LNCAP (cell line): Measurements from ENCODE around the gene ADD2.

Experiments
- TF ChIP-seq, protein P1 (sequence below): fragments of 450-650 bp; IDR thresholded peaks from 2 replicates; pipeline ENCODE4 v1.5.1; 2017; ENCODE audit warnings: mild to moderate bottlenecking

The ADD2 gene

DNA sequence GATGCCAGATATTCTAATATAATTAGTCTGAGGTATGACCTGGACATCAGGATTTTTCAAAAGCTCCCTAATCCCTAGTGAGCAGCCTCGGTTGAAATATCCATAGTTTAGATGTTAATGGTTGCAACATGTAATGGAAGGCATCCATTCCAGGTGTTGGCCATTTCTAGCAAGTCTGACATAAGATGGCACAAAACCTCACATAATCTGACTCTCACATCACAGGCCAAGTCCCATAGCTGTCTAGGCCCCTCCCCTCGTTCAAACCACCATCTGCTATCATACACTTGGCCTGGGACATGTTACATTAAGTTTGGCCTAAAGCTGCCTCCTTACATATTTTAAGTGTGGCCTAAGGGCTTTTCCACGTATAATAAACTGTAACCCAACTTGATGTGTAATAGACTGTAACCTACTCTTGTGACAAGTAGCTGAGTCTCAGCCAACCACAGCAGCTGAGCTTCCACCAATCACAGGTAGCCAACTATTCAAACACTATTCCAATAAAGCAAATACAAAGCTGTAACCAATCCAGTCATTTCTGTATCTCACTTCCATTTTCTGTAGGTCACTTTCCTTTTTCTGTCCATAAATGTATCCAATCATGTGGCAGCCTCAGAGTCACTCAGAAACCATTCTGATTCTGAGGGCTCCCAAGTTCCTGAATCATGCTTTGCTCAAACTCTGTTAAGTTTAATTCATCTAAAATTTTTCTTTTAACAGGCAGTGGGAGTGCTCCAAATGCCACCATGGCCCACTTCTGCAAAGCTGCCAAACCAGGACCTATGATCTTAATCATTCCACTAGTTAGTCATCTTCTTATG is 59.4 kb downstream of the ADD2 start:
- TF ChIP-seq, protein P1, sequence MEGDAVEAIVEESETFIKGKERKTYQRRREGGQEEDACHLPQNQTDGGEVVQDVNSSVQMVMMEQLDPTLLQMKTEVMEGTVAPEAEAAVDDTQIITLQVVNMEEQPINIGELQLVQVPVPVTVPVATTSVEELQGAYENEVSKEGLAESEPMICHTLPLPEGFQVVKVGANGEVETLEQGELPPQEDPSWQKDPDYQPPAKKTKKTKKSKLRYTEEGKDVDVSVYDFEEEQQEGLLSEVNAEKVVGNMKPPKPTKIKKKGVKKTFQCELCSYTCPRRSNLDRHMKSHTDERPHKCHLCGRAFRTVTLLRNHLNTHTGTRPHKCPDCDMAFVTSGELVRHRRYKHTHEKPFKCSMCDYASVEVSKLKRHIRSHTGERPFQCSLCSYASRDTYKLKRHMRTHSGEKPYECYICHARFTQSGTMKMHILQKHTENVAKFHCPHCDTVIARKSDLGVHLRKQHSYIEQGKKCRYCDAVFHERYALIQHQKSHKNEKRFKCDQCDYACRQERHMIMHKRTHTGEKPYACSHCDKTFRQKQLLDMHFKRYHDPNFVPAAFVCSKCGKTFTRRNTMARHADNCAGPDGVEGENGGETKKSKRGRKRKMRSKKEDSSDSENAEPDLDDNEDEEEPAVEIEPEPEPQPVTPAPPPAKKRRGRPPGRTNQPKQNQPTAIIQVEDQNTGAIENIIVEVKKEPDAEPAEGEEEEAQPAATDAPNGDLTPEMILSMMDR: no peak

GRCh38 chr2:70707706-70708105 is 60.3 kb downstream of the ADD2 start:
- TF ChIP-seq, protein P1: no peak

DNA sequence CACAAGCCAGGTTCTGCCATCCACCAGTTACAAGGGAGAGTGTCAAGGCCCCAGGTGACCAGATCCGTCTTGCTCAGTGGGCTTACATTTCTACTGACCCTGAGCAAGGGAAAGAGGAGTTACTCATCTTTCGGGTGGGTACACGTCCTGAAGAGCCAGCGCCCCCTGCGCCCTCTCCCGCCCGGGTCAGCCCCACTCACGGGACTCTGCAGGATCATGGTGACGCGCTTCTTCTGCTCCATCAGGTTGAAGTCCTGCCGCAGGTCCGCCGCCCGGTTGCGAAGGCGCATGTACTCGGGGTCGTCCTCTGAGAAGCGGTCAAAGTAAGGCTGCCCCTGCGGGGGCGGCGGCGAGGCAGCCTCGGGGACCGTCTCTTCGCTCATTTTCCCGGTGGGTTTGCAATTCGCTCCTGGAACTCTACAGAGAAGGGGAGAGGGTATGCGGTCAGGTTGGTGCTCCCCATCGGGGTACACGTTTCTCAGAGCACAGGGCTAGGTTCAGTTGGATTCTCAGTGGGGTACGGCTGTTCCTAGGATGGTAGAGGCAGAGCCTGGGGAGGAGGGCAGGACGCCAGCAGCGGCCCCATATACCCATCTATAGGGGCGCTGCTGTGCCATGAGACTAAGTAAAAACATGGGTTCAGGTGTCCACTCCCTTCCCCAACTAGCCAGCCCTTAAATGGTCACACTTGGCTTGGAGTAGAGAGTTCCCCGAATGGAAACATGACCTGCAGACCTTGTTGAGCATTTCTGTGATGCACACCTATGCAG is 61.8 kb downstream of the ADD2 start:
- TF ChIP-seq, protein P1: no peak

DNA sequence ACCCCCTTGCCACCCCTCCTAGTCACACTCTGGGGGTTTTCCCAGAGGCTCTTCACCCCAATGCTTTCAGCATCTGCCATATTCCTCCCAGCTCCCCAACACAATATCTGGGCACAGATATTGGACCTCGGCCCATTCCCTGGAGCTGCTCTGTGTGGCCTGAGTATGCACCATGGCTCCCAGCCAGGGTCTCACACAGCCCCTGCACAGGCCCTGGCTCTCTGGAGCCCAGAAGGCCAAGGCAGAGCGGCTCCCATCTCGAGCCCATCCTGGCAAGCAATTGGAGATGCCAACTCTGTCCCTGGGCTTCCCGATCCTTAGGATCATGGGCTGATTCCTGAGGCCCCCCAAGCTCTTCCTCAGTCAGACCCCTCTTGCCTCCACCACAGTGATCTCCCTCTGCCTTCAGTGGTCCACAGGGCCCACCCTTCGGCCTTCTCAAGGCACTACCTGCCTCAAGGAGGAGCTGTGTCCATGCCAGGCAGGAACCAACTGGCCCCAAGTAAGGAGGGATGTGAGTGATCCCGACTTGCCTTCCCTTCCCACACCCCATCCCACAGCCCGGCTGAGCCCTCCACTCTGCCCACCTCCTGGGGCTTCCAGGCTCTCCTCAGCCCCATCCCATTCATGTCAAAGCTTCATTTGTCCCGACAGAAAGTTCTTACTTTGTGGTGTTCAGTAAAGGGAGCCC is 62.7 kb downstream of the ADD2 start:
- TF ChIP-seq, protein P1: no peak

GRCh38 chr2:70703900-70704549 is 64.0 kb downstream of the ADD2 start:
- TF ChIP-seq, protein P1: no peak

- TF ChIP-seq, protein P1: no peak
These were observed 65.1 kb downstream of the ADD2 start for GRCh38 chr2:70702711-70703395.

GRCh38 chr2:70698847-70699246 is 69.2 kb downstream of the ADD2 start:
- TF ChIP-seq, protein P1: no peak
